ENCODE data around the gene CRYZL1.
"Not testable (repeated sequence)": the region's sequence is repeated elsewhere in the genome, so short reads cannot be mapped to it uniquely, and the experiment has no call there.

CRYZL1 gene

DNA sequence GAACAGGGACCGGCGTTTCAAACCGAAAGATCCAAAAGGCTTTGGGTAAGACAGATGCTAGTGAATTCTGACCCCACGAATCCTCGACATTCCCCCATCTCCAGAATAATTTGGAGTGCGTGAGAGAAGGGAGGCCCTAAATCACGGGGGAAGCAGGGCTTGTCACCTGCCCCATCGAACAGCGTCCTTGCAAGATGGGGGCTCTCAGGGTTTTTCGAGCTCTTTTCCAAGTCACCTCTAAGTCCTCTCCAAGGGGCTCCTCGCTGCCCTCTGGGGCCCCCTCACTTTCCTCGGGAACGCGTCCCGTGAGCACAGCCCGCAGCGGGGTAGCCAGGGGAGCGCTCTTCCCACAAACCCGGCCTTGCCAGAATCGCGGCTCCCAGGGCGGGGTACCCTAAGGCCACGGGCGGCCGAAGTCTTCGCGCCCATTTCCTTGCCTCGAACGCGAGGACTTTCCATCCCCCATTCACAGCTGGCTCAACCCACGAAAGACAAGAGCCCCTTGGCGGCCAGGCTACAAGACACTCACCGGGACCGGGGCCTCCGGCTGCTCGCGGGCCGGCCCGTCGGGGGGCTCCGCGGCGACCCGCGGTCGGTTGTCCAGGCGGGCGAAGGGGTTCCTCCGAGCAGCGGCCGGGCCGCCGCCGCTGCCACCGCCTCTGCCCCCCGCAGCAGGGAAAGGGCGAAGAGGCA lies 53.6 kb downstream of the CRYZL1 start:
- Histone ChIP-seq H3K27ac (ENCODE audit: low read depth, low read length, severe bottlenecking) (peak overlapping the region; percentile 97), H3K9me3 (ENCODE audit: control insufficient read depth, low read length) (no peaks in the 10 kb centered on the region), H3K4me3 (ENCODE audit: extremely low read depth, insufficient read depth, low read length, poor library complexity, severe bottlenecking) (peak overlapping the region; percentile 65), H3K4me1 (ENCODE audit: control insufficient read depth, insufficient read depth, low read length, poor library complexity, severe bottlenecking) (peaks cover 6% of the 10 kb centered on the region), H3K36me3 (ENCODE audit: control insufficient read depth, insufficient read depth, low read length) (peaks cover 39% of the 10 kb centered on the region)
- WGBS, 2 experiments (ENCODE audit: insufficient coverage in 2 of 2), result 1 to 3% methylated on average over 43 to 49 of the region's 57 CpGs

DNA sequence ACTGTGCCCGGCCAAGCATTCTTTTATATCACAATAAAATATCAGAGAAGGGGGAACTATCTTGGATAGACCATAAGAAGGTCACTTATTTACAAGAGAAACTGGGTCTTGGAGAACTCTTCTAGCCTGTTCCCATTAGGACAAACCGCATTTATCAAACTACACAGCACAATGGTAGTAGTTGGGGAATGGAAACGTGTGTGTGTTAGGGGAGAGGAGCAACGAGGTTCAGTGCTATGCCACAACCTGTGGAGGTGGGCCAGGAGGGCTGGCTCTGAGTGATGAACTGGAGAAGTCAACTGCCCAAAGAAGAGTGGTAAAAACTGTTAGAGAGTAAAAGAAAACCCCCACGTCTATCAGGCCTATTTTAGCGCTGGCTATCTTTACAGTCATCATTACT lies 54.6 kb downstream of the CRYZL1 start:
- 88% methylated on average over 1 of the region's 6 CpGs; no CpG with 5 or more reads in 1 of the 2 experiments for WGBS, 2 experiments (ENCODE audit: insufficient coverage in 2 of 2)
- peaks cover 39% of the 10 kb centered on the region for H3K36me3 ChIP-seq (ENCODE audit: control insufficient read depth, insufficient read depth, low read length)
- peaks cover 6% of the 10 kb centered on the region for H3K4me1 ChIP-seq (ENCODE audit: control insufficient read depth, insufficient read depth, low read length, poor library complexity, severe bottlenecking)
- H3K27ac ChIP-seq (ENCODE audit: low read depth, low read length, severe bottlenecking), result no peak overlapping the region
- H3K9me3 ChIP-seq (ENCODE audit: control insufficient read depth, low read length), result no peaks in the 10 kb centered on the region
- H3K4me3 ChIP-seq (ENCODE audit: extremely low read depth, insufficient read depth, low read length, poor library complexity, severe bottlenecking), result peak overlapping the region; percentile 65

DNA sequence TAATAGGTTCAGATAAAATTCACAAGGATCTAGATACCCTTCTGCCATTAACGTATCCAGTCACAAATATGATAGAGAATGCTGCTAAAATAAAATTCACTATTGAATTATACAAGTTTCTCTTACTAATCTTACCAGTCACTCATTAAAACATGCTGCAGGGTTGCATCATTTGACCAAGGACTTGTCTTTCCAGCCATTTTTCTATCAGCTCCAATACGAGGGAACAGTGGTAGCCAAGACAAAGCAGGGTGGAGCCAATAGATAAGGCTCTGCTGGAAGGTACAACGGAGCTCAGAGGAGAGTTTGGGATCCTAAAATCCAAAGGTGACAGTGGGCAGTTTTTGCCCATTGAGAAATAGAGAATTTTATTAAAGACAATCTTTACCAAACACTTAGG lies 57.1 kb downstream of the CRYZL1 start:
- H3K4me1 ChIP-seq (ENCODE audit: control insufficient read depth, insufficient read depth, low read length, poor library complexity, severe bottlenecking), result peaks cover under 1% of the 10 kb centered on the region
- no peaks in the 10 kb centered on the region for H3K9me3 ChIP-seq (ENCODE audit: control insufficient read depth, low read length)
- no peak overlapping the region for H3K27ac ChIP-seq (ENCODE audit: low read depth, low read length, severe bottlenecking)
- 80 to 95% methylated on average over 1 to 2 of the region's 3 CpGs for whole genome bisulfite sequencing, 2 experiments (ENCODE audit: insufficient coverage in 2 of 2)
- peaks cover 46% of the 10 kb centered on the region for H3K36me3 ChIP-seq (ENCODE audit: control insufficient read depth, insufficient read depth, low read length)
- H3K4me3 ChIP-seq (ENCODE audit: extremely low read depth, insufficient read depth, low read length, poor library complexity, severe bottlenecking), result no peak overlapping the region

DNA sequence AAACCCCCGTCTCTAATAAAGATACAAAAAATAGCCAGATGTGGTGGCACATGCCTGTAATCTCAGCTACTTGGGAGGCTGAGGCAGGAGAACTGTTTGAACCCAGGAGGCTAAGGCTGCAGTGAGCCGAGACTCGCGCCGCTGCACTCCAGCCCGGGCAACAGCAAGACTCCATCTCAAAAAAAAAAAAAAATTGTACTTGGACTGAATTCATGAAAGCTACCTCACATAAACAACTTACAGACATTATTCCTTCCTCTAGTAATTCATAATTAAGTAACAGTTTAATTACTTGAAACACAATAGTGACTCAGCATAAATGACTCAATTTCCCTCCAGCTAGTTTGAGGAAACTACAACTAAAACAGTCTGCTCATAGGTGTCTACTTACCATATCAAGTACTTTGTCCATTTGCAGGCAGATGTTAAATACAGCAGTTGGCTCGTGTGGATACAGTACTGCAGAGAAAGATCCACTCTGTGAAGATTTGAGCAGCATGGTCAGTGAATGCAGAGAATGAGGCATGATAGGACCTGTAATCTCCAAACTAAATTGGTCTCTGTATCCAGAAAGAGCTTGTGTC lies 62.5 kb downstream of the CRYZL1 start:
- Histone ChIP-seq H3K36me3 (ENCODE audit: control insufficient read depth, insufficient read depth, low read length) (peaks cover 60% of the 10 kb centered on the region), H3K9me3 (ENCODE audit: control insufficient read depth, low read length) (no peaks in the 10 kb centered on the region), H3K4me3 (ENCODE audit: extremely low read depth, insufficient read depth, low read length, poor library complexity, severe bottlenecking) (no peak overlapping the region), H3K27ac (ENCODE audit: low read depth, low read length, severe bottlenecking) (peak overlapping the region; percentile 50), H3K4me1 (ENCODE audit: control insufficient read depth, insufficient read depth, low read length, poor library complexity, severe bottlenecking) (no peaks in the 10 kb centered on the region)
- 80 to 94% methylated on average over 2 of the region's 7 CpGs for WGBS, 2 experiments (ENCODE audit: insufficient coverage in 2 of 2)

DNA sequence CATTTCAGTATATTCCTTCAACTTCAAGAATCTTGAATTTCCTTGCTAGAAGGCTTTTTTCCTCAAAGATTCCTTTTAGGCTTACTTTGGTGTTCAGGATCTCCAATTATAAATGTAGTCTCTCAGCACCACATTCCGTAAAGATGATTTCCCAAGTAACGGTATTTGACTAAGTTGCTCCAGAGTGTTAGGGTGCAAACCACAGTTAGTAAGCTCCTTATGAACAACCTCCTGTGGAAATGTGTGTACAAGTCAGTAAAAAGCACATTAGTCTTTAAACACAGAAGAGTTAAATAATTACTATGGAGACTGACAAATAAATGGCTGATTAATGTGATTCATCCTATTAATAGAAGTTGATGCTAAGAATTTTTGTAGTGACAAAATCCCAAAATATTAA lies 63.3 kb downstream of the CRYZL1 start:
- Histone ChIP-seq H3K4me3 (ENCODE audit: extremely low read depth, insufficient read depth, low read length, poor library complexity, severe bottlenecking) (no peak overlapping the region), H3K4me1 (ENCODE audit: control insufficient read depth, insufficient read depth, low read length, poor library complexity, severe bottlenecking) (no peaks in the 10 kb centered on the region), H3K36me3 (ENCODE audit: control insufficient read depth, insufficient read depth, low read length) (peaks cover 64% of the 10 kb centered on the region), H3K9me3 (ENCODE audit: control insufficient read depth, low read length) (no peaks in the 10 kb centered on the region), H3K27ac (ENCODE audit: low read depth, low read length, severe bottlenecking) (no peak overlapping the region)
- no CpG with 5 or more reads among the region's 2 CpGs for WGBS, 2 experiments (ENCODE audit: insufficient coverage in 2 of 2)

DNA sequence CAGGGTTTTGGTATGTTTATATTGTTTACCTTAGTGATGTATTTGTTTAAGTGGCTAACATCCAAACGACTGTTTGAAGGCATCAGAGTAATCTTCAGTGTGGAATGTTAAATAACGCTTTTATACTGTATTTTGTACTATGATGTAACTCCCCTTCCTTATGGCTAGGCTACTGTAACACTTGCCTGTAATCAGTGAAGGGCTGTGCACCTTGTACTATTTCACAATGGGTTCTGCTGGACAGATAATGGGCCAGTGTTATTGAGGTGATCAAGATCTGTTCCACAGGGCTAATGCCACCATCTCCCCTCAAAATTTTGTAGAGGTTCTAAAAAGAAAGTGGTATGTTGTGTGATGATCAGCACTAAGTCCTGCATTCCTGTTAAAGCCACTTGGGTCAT lies 64.8 kb downstream of the CRYZL1 start:
- not testable (repeated sequence) for H3K4me3 ChIP-seq (ENCODE audit: extremely low read depth, insufficient read depth, low read length, poor library complexity, severe bottlenecking); H3K4me1 ChIP-seq (ENCODE audit: control insufficient read depth, insufficient read depth, low read length, poor library complexity, severe bottlenecking); H3K9me3 ChIP-seq (ENCODE audit: control insufficient read depth, low read length); H3K27ac ChIP-seq (ENCODE audit: low read depth, low read length, severe bottlenecking)
- H3K36me3 ChIP-seq (ENCODE audit: control insufficient read depth, insufficient read depth, low read length), result peaks cover 70% of the 10 kb centered on the region
- whole genome bisulfite sequencing, 2 experiments (ENCODE audit: insufficient coverage in 2 of 2), result no CpG with 5 or more reads among the region's 2 CpGs

DNA sequence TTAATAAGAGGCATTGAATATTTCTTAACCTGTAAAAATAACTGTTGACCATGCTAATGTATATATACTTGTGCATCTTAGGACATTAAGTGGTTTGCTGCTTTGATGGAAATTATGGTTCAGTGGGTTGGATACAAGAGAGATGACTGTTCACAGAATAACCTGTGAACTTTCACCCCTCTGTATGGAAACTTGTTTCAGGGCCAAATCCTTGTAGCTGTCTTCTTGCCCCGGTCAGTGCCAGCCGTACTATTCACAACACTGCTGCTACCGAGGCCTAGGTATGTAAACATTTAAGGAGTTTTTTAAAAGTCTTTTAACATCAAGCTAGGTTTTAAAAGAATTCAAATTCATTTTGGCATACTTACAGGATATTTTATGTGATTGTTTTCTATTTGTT lies 69.2 kb downstream of the CRYZL1 start:
- Histone ChIP-seq H3K36me3 (ENCODE audit: control insufficient read depth, insufficient read depth, low read length) (peaks cover 84% of the 10 kb centered on the region), H3K9me3 (ENCODE audit: control insufficient read depth, low read length) (no peaks in the 10 kb centered on the region), H3K4me1 (ENCODE audit: control insufficient read depth, insufficient read depth, low read length, poor library complexity, severe bottlenecking) (no peaks in the 10 kb centered on the region), H3K4me3 (ENCODE audit: extremely low read depth, insufficient read depth, low read length, poor library complexity, severe bottlenecking) (no peak overlapping the region), H3K27ac (ENCODE audit: low read depth, low read length, severe bottlenecking) (no peak overlapping the region)
- no CpG with 5 or more reads among the region's 3 CpGs for WGBS, 2 experiments (ENCODE audit: insufficient coverage in 2 of 2)

DNA sequence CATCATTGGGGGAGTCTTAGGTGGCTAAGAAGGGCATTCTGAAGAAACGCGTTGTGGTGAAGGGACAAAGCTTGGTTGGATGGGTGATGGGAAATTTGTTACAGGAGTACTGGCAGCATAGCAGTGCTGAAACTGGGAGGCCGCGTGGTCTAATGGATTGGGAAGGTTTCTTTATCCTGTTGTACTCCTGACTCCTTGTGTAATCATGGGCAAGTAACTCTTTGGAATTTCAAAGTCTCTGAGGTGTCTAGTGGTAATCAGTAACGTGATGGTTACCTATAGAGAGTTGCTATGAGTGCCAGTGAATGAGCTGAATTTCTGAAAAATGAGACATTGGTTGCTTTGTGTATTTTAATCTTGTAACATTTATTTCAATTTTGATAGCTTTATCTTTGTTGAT lies 71.5 kb downstream of the CRYZL1 start:
- Histone ChIP-seq H3K36me3 (ENCODE audit: control insufficient read depth, insufficient read depth, low read length) (peaks cover 69% of the 10 kb centered on the region), H3K27ac (ENCODE audit: low read depth, low read length, severe bottlenecking) (no peak overlapping the region), H3K4me3 (ENCODE audit: extremely low read depth, insufficient read depth, low read length, poor library complexity, severe bottlenecking) (no peak overlapping the region), H3K4me1 (ENCODE audit: control insufficient read depth, insufficient read depth, low read length, poor library complexity, severe bottlenecking) (no peaks in the 10 kb centered on the region), H3K9me3 (ENCODE audit: control insufficient read depth, low read length) (no peaks in the 10 kb centered on the region)
- WGBS, 2 experiments (ENCODE audit: insufficient coverage in 2 of 2), result 100% methylated on average over 3 to 5 of the region's 5 CpGs

DNA sequence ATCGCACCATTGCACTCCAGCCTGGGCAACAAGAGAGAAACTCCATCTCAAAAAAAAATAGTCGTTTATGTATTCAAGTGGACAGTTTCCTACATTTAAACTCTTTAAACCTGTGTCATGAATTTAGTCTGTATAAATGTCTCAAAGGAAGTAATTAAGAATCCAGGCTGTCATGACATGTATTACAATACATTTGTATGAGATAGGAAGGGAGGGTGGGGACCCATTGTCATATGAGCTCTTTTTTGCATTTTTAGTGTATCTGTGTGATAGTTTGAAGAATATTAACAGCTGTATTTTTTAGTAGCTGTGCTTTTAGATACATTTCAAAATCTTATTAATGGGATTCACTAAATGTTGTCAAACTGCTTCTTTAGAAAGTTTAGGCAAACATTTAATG lies 73.1 kb downstream of the CRYZL1 start:
- Histone ChIP-seq H3K9me3 (ENCODE audit: control insufficient read depth, low read length) (no peaks in the 10 kb centered on the region), H3K36me3 (ENCODE audit: control insufficient read depth, insufficient read depth, low read length) (peaks cover 63% of the 10 kb centered on the region), H3K4me3 (ENCODE audit: extremely low read depth, insufficient read depth, low read length, poor library complexity, severe bottlenecking) (no peak overlapping the region), H3K4me1 (ENCODE audit: control insufficient read depth, insufficient read depth, low read length, poor library complexity, severe bottlenecking) (no peaks in the 10 kb centered on the region), H3K27ac (ENCODE audit: low read depth, low read length, severe bottlenecking) (no peak overlapping the region)
- WGBS, 2 experiments (ENCODE audit: insufficient coverage in 2 of 2), result no CpG with 5 or more reads among the region's 2 CpGs

DNA sequence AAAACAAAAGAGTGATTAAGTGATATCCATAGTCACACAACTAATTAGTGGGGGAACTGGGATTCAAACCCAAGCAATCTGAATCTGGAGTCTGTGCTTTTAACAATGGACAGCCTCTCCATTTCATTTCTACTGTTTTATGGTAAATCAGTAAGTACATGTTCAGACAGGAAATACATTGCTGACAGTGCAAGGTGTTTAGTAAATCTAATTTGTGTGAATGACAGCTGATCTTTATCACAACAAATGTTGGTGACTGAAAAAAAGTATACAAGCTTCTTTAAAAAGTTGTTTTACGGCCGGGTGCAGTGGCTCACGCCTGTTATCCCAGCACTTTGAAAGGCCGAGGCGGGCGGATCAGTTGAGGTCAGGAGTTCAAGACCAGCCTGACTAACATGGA lies 73.6 kb downstream of the CRYZL1 start:
- no peaks in the 10 kb centered on the region for H3K4me1 ChIP-seq (ENCODE audit: control insufficient read depth, insufficient read depth, low read length, poor library complexity, severe bottlenecking)

DNA sequence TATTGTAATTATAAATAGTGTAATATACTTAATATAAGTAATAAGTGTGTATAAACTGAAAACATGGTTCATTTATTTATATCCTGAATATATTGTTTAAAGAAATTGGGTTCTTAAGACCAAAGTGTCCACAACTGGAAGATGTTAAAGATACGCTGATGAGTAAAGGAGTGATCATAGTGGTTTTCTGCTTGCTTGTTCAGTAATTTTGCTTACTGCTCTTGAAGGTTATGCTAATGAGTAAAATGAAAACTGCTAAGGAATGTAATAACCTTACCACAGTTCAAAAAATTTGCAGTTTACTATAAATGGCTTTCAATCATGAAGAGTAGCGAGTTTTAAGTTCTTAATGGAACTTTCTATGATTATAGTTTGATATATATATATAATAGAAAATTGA lies 75.0 kb downstream of the CRYZL1 start:
- peaks cover 51% of the 10 kb centered on the region for H3K36me3 ChIP-seq (ENCODE audit: control insufficient read depth, insufficient read depth, low read length)
- H3K27ac ChIP-seq (ENCODE audit: low read depth, low read length, severe bottlenecking), result no peak overlapping the region
- no peaks in the 10 kb centered on the region for H3K9me3 ChIP-seq (ENCODE audit: control insufficient read depth, low read length)
- H3K4me3 ChIP-seq (ENCODE audit: extremely low read depth, insufficient read depth, low read length, poor library complexity, severe bottlenecking), result no peak overlapping the region
- WGBS, 2 experiments (ENCODE audit: insufficient coverage in 2 of 2), result 100% methylated on average over 1 of the region's 2 CpGs; no CpG with 5 or more reads in 1 of the 2 experiments
- H3K4me1 ChIP-seq (ENCODE audit: control insufficient read depth, insufficient read depth, low read length, poor library complexity, severe bottlenecking), result no peaks in the 10 kb centered on the region

More for the DNA sequence above, 73.6 kb downstream of the CRYZL1 start:
- no peaks in the 10 kb centered on the region for H3K9me3 ChIP-seq (ENCODE audit: control insufficient read depth, low read length)
- H3K36me3 ChIP-seq (ENCODE audit: control insufficient read depth, insufficient read depth, low read length), result peaks cover 58% of the 10 kb centered on the region
- no peak overlapping the region for H3K27ac ChIP-seq (ENCODE audit: low read depth, low read length, severe bottlenecking)
- no peak overlapping the region for H3K4me3 ChIP-seq (ENCODE audit: extremely low read depth, insufficient read depth, low read length, poor library complexity, severe bottlenecking)
- 88 to 97% methylated on average over 6 of the region's 6 CpGs for WGBS, 2 experiments (ENCODE audit: insufficient coverage in 2 of 2)

Measured in mesodermal cell (in vitro differentiated cells).